CD4-positive, CD25-positive, alpha-beta regulatory T cell (primary cell): ENCODE measurements around the gene SPNS2. TPM values are rescaled to one million over a fixed set of nuclear protein-coding genes. Genes with fewer than 3 reads are reported as not detected.

Experiments used
- ATAC-seq, 2 donors: fragments of 150-1000 bp; cut with Tn5 transposase; one replicate each; pipeline ENCODE4 v1.10.0; 2021; ENCODE audit warnings: low read depth in 2 of 2, moderate number of reproducible peaks in 2 of 2, moderate library complexity in 1 of 2
- DNase-seq, 3 donors: peaks; one replicate each; pipeline versions ENCODE4 v3.0.0 to v3.0.0-alpha.2; 2012 to 2022; ENCODE audit warnings: mixed read lengths in 1 of 3
- H3K27ac ChIP-seq: one replicate; pipeline ENCODE4 v1.7.0; 2013; ENCODE audit warnings: mild to moderate bottlenecking, low read length; ENCODE audit not compliant: insufficient read depth, poor library complexity, severe bottlenecking
- H3K27me3 ChIP-seq: one replicate; pipeline ENCODE4 v1.7.0; 2013; ENCODE audit warnings: low read length; ENCODE audit not compliant: control insufficient read depth, insufficient read depth
- H3K36me3 ChIP-seq: one replicate; pipeline ENCODE4 v1.7.0; 2013; ENCODE audit warnings: mild to moderate bottlenecking, low read length, moderate library complexity; ENCODE audit not compliant: control insufficient read depth, insufficient read depth
- H3K4me1 ChIP-seq: 2 replicates; pipeline ENCODE4 v1.7.0; 2013; ENCODE audit warnings: mild to moderate bottlenecking, low read length; ENCODE audit not compliant: insufficient read depth, control insufficient read depth, poor library complexity, severe bottlenecking
- H3K4me3 ChIP-seq: one replicate; pipeline ENCODE4 v1.7.0; 2013; ENCODE audit warnings: low read depth, mild to moderate bottlenecking, low read length, moderate library complexity
- H3K9me3 ChIP-seq, 2 experiments: 1 replicate in 1 of 2; 2 replicates in 1 of 2; pipeline ENCODE4 v1.7.0; 2013; ENCODE audit warnings: low read length in 2 of 2, mild to moderate bottlenecking in 1 of 2, moderate library complexity in 1 of 2; ENCODE audit not compliant: control insufficient read depth in 2 of 2
- H3K27ac Mint-ChIP-seq, 3 donors: one replicate each; pipeline ENCODE4 v1.8.0; 2020 to 2022; ENCODE audit warnings: mild to moderate bottlenecking in 3 of 3, mixed read lengths in 3 of 3, moderate library complexity in 2 of 3
- H3K27me3 Mint-ChIP-seq: one replicate; pipeline ENCODE4 v1.8.0; 2022; ENCODE audit warnings: mild to moderate bottlenecking, mixed read lengths
- H3K36me3 Mint-ChIP-seq: one replicate; pipeline ENCODE4 v1.8.0; 2020; ENCODE audit warnings: mixed read lengths
- H3K4me1 Mint-ChIP-seq, 4 donors: one replicate each; pipeline ENCODE4 v1.8.0; 2020 to 2022; ENCODE audit warnings: mixed read lengths in 4 of 4, mild to moderate bottlenecking in 1 of 4
- H3K4me3 Mint-ChIP-seq, 4 donors: one replicate each; pipeline ENCODE4 v1.8.0; 2020 to 2022; ENCODE audit warnings: mild to moderate bottlenecking in 4 of 4, mixed read lengths in 4 of 4, moderate library complexity in 3 of 4
- H3K9me3 Mint-ChIP-seq, 7 donors: one replicate each; pipeline ENCODE4 v1.8.0; 2020 to 2022; ENCODE audit warnings: mixed read lengths in 7 of 7, mild to moderate bottlenecking in 3 of 7, moderate library complexity in 2 of 7
- polyA plus RNA-seq, 4 donors: library from polyadenylated mRNA; unstranded; fragments of 300-500 nt; fragmentation: Illumina TruSeq; gene quantifications; one replicate each; pipeline ENCODE4 v1.2.3, GENCODE V29; 2021
- total RNA-seq: library from RNA; stranded (reverse); gene quantifications from one replicate; pipeline ENCODE4 v1.2.3, GENCODE V29; 2022

Gene SPNS2
- total and polyA plus RNA-seq, 5 donors from 2014 or later, result 0.94 TPM; not detected in 4

GRCh38 chr17:4587803-4588202 lies 89.1 kb downstream of the SPNS2 start:
- H3K27me3 Mint-ChIP-seq, result peaks cover 36% of the 10 kb centered on the region
- ATAC-seq (no peak), DNase-seq (no peak)
- H3K4me1 Mint-ChIP-seq, result peaks cover 0 to 5% (median 2%) of the 10 kb centered on the region in 4 donors
- H3K36me3 Mint-ChIP-seq, result no peaks in the 10 kb centered on the region
- no peak overlapping the region for H3K4me3 ChIP-seq
- no peak overlapping the region for H3K27ac ChIP-seq
- peaks cover 0 to 3% (median 0%) of the 10 kb centered on the region in 7 donors for H3K9me3 Mint-ChIP-seq
- H3K36me3 ChIP-seq, result no peaks in the 10 kb centered on the region
- H3K27ac Mint-ChIP-seq, result no peak overlapping the region
- H3K9me3 ChIP-seq, result no peaks in the 10 kb centered on the region
- no peak overlapping the region for H3K4me3 Mint-ChIP-seq
- peaks cover 6% of the 10 kb centered on the region for H3K4me1 ChIP-seq
- peaks cover 2% of the 10 kb centered on the region for H3K27me3 ChIP-seq

- Mint-ChIP-seq H3K4me1 (peaks cover 0 to 5% (median 2%) of the 10 kb centered on the region in 4 donors), H3K4me3 (no peak overlapping the region), H3K27ac (peak overlapping the region in 1 of 3 donors; percentile 81), H3K9me3 (peaks cover 0 to 3% (median 0%) of the 10 kb centered on the region in 7 donors), H3K27me3 (peaks cover 30% of the 10 kb centered on the region), H3K36me3 (no peaks in the 10 kb centered on the region)
- Histone ChIP-seq H3K27ac (no peak overlapping the region), H3K27me3 (no peaks in the 10 kb centered on the region), H3K36me3 (no peaks in the 10 kb centered on the region), H3K4me3 (no peak overlapping the region), H3K4me1 (peaks cover 6% of the 10 kb centered on the region), H3K9me3 (no peaks in the 10 kb centered on the region)
- ATAC-seq, result no peak
- no peak for DNase-seq
Observed at GRCh38 chr17:4588391-4588790, 89.7 kb downstream of the SPNS2 start.

Other genes starting within 250 kb of the SPNS2 start
- 61.0 TPM for gene ANKFY1, start 234.9 kb upstream of the SPNS2 start, total RNA-seq
- gene ANKFY1, start 234.9 kb upstream of the SPNS2 start, polyA plus RNA-seq, result 10 to 100 TPM in 3 of 4 donors, 1 to 10 TPM in 1; 9.9 to 12.6 (median 11.0) TPM
- gene UBE2G1, start 132.2 kb upstream of the SPNS2 start, total RNA-seq, result 67.9 TPM
- gene UBE2G1, start 132.2 kb upstream of the SPNS2 start, polyA plus RNA-seq, result 10 to 100 TPM; 55.0 to 66.7 (median 58.7) TPM
- 2.5 TPM for gene SPNS3, start 64.9 kb upstream of the SPNS2 start, total RNA-seq
- gene SPNS3, start 64.9 kb upstream of the SPNS2 start, polyA plus RNA-seq, result 1 to 10 TPM; 4.5 to 8.8 (median 7.7) TPM
- 59.3 TPM for gene MYBBP1A, start 56.5 kb downstream of the SPNS2 start, total RNA-seq
- 10 to 100 TPM in 2 of 4 donors, 1 to 10 TPM in 2; 7.7 to 13.6 (median 10.7) TPM for gene MYBBP1A, start 56.5 kb downstream of the SPNS2 start, polyA plus RNA-seq
- not detected for gene GGT6, start 61.7 kb downstream of the SPNS2 start, total RNA-seq
- gene GGT6, start 61.7 kb downstream of the SPNS2 start, polyA plus RNA-seq, result not detected
- not detected for gene SMTNL2, start 85.6 kb downstream of the SPNS2 start, total RNA-seq
- not detected for gene SMTNL2, start 85.6 kb downstream of the SPNS2 start, polyA plus RNA-seq
- gene ALOX15, start 142.8 kb downstream of the SPNS2 start, total RNA-seq, result not detected
- gene ALOX15, start 142.8 kb downstream of the SPNS2 start, polyA plus RNA-seq, result not detected
- gene PELP1, start 205.3 kb downstream of the SPNS2 start, total RNA-seq, result 51.9 TPM
- gene PELP1, start 205.3 kb downstream of the SPNS2 start, polyA plus RNA-seq, result 1 to 10 TPM; 6.2 to 8.6 (median 7.8) TPM
- 197 TPM for gene ARRB2, start 211.8 kb downstream of the SPNS2 start, total RNA-seq
- 10 to 100 TPM; 22.4 to 37.5 (median 28.9) TPM for gene ARRB2, start 211.8 kb downstream of the SPNS2 start, polyA plus RNA-seq
- gene MED11, start 232.5 kb downstream of the SPNS2 start, total RNA-seq, result 9.3 TPM
- gene MED11, start 232.5 kb downstream of the SPNS2 start, polyA plus RNA-seq, result 10 to 100 TPM; 40.0 to 46.8 (median 43.9) TPM
- gene ZMYND15, start 241.0 kb downstream of the SPNS2 start, total RNA-seq, result 1.0 TPM
- not detected for gene ZMYND15, start 241.0 kb downstream of the SPNS2 start, polyA plus RNA-seq
- gene CXCL16, start 241.0 kb downstream of the SPNS2 start, total RNA-seq, result 7.3 TPM
- gene CXCL16, start 241.0 kb downstream of the SPNS2 start, polyA plus RNA-seq, result under 1 TPM in 3 of 4 donors, not detected in 1; 0.41 to 0.79 (median 0.45) TPM